ENCODE measurements around the gene CLDN19. TPM values are rescaled to one million over a fixed set of nuclear protein-coding genes. Genes with fewer than 3 reads are reported as not detected.

Gene CLDN19
- total RNA-seq, 1 experiment from 2014 or later: 12.5 TPM

GRCh38 chr1:42769811-42770210, 29.8 kb upstream of the CLDN19 start:
- Histone ChIP-seq H3K18ac (ENCODE audit: insufficient read length, low read depth, low read length) (no peak overlapping the region), H2BK120ac (ENCODE audit: low read depth, low read length, poor library complexity, severe bottlenecking) (no peak overlapping the region), H3K9me3 (ENCODE audit: control insufficient read depth, low read depth, low read length) (no peaks in the 10 kb centered on the region), H3K9ac (ENCODE audit: extremely low read depth, insufficient read length, low read length) (no peak overlapping the region), H3K27me3 (ENCODE audit: insufficient read depth, low read length) (no peaks in the 10 kb centered on the region), H2AFZ (ENCODE audit: low read length) (no peak overlapping the region), H2BK20ac (ENCODE audit: low read depth, low read length, poor library complexity, severe bottlenecking) (no peak overlapping the region), H2BK15ac (ENCODE audit: low read depth, low read length) (no peak overlapping the region), H2BK12ac (ENCODE audit: insufficient read length, low read depth, low read length) (no peak overlapping the region), H4K8ac (replicated peaks; ENCODE audit: insufficient read length, low read depth, low read length) (no peak overlapping the region), H4K20me1 (ENCODE audit: control insufficient read depth, insufficient read depth, insufficient read length) (no peaks in the 10 kb centered on the region), H3K4ac (ENCODE audit: low read depth, low read length) (no peak overlapping the region), H3K27ac (ENCODE audit: insufficient read length, low read depth, low read length) (no peak overlapping the region), H4K5ac (ENCODE audit: insufficient read length, low read depth, low read length) (no peak overlapping the region), H3K4me2 (ENCODE audit: insufficient read depth, insufficient read length, low read length) (no peak overlapping the region), H4K91ac (ENCODE audit: insufficient read length, low read depth, low read length) (no peak overlapping the region), H3K79me2 (ENCODE audit: insufficient read depth, low read length) (0 out of 2 replicates have a peak, but pooled peaks cover 3% of the 10 kb centered on the region), H2BK5ac (ENCODE audit: insufficient read length, low read length) (no peak overlapping the region), H2AK5ac (ENCODE audit: insufficient read length, low read length) (no peak overlapping the region), H3K23me2 (ENCODE audit: insufficient read length, low read depth, low read length, poor library complexity, severe bottlenecking) (peaks cover 7% of the 10 kb centered on the region), H3T11ph (ENCODE audit: low read length) (no peak overlapping the region), H3K14ac (ENCODE audit: insufficient read depth, low read length) (no peak overlapping the region), H3K79me1 (ENCODE audit: insufficient read depth, low read depth, low read length, poor library complexity, severe bottlenecking) (no peaks in the 10 kb centered on the region), H3K23ac (ENCODE audit: insufficient read length, low read depth, low read length) (no peak overlapping the region), H3K56ac (ENCODE audit: insufficient read length, low read depth, low read length) (no peak overlapping the region), H3K4me1 (ENCODE audit: insufficient read depth, low read length) (no peaks in the 10 kb centered on the region)
- H3K4me1 Mint-ChIP-seq: peaks cover 8 to 9% of the 10 kb centered on the region in 2 experiments
- DNase-seq: no peak
- H3K27me3 Mint-ChIP-seq (ENCODE audit: low read depth): no peaks in the 10 kb centered on the region
- H3K27ac Mint-ChIP-seq: no peak overlapping the region
- H3K9me3 Mint-ChIP-seq: no peaks in the 10 kb centered on the region
- WGBS (ENCODE audit: extremely low coverage, insufficient read length, low lambda C conversion rate): no CpG with 5 or more reads among the region's 3 CpGs
- no peak for TF ChIP-seq CTCF (conservative IDR thresholded peaks at IDR 0.05)
- H3K36me3 Mint-ChIP-seq (ENCODE audit: insufficient read depth in 1 of 3, low read depth in 3 of 3): peaks cover 9 to 33% (median 28%) of the 10 kb centered on the region in 3 experiments
- no peak overlapping the region; a peak in 1 of 5 replicates for H3K4me3 Mint-ChIP-seq

Measured in H9 (cell line).